GM23338 (cell line): ENCODE measurements around the gene TIPRL. TPM values are rescaled to one million over a fixed set of nuclear protein-coding genes. Genes with fewer than 3 reads are reported as not detected.

ENCODE experiments used
- ATAC-seq: fragments of 200-7000 bp; cut with Tn5 transposase; 3 replicates; pipeline ENCODE4 v1.9.1; 2020
- DNase-seq: peaks from one replicate; pipeline ENCODE4 v3.0.0-alpha.2; 2015; ENCODE audit warnings: low spot score
- H2AFZ ChIP-seq: fragments of 200-600 bp; sonication (generic); 2 replicates; pipeline ENCODE4 v1.8.0; 2016; ENCODE audit warnings: antibody characterized with exemption, mild to moderate bottlenecking, moderate library complexity
- H3F3A ChIP-seq: fragments of 200-600 bp; sonication (generic); replicated peaks from 2 replicates; pipeline ENCODE4 v1.8.0; 2017; ENCODE audit warnings: antibody characterized with exemption, mixed run types, low read depth
- H3K27ac ChIP-seq: fragments of 200-600 bp; sonication (generic); 2 replicates; pipeline ENCODE4 v1.6.1; 2016; ENCODE audit warnings: low read depth
- H3K27me3 ChIP-seq: fragments of 200-600 bp; sonication (generic); 2 replicates; pipeline ENCODE4 v1.8.0; 2016; ENCODE audit warnings: mild to moderate bottlenecking, mixed run types, moderate library complexity; ENCODE audit not compliant: insufficient read depth
- H3K36me3 ChIP-seq: fragments of 200-600 bp; sonication (generic); 2 replicates; pipeline ENCODE4 v1.8.0; 2016; ENCODE audit warnings: mild to moderate bottlenecking; ENCODE audit not compliant: insufficient read depth
- H3K4me1 ChIP-seq: fragments of 200-600 bp; sonication (generic); 2 replicates; pipeline ENCODE4 v1.8.0; 2016; ENCODE audit warnings: mild to moderate bottlenecking, moderate library complexity; ENCODE audit not compliant: insufficient read depth
- H3K4me2 ChIP-seq: fragments of 200-600 bp; sonication (generic); 2 replicates; pipeline ENCODE4 v1.7.1; 2017; ENCODE audit warnings: mixed run types
- H3K4me3 ChIP-seq: fragments of 200-600 bp; sonication (generic); 2 replicates; pipeline ENCODE4 v1.6.1; 2016; ENCODE audit warnings: mixed run types
- H3K79me2 ChIP-seq: fragments of 200-600 bp; sonication (generic); replicated peaks from 2 replicates; pipeline ENCODE4 v1.8.0; 2017; ENCODE audit warnings: mild to moderate bottlenecking; ENCODE audit not compliant: insufficient read depth
- H3K9me2 ChIP-seq: fragments of 200-600 bp; sonication (generic); 2 replicates; pipeline ENCODE4 v1.8.0; 2017; ENCODE audit not compliant: insufficient read depth
- H4K20me1 ChIP-seq: fragments of 200-600 bp; sonication (generic); replicated peaks from 2 replicates; pipeline ENCODE4 v1.8.0; 2017; ENCODE audit warnings: mild to moderate bottlenecking; ENCODE audit not compliant: insufficient read depth
- H3K27ac Mint-ChIP-seq: 2 replicates; pipeline ENCODE4 v1.8.0; 2020; ENCODE audit warnings: inconsistent platforms, mild to moderate bottlenecking, moderate library complexity, mixed read lengths
- H3K27me3 Mint-ChIP-seq: 3 replicates; pipeline ENCODE4 v1.8.0; 2022; ENCODE audit warnings: low read depth, mild to moderate bottlenecking, moderate library complexity, mixed read lengths, inconsistent platforms; ENCODE audit not compliant: insufficient read depth, poor library complexity
- H3K36me3 Mint-ChIP-seq: 3 replicates; pipeline ENCODE4 v1.8.0; 2021; ENCODE audit warnings: low read depth, mild to moderate bottlenecking, inconsistent platforms, moderate library complexity, mixed read lengths
- H3K4me1 Mint-ChIP-seq: 3 replicates; pipeline ENCODE4 v1.8.0; 2020; ENCODE audit warnings: mild to moderate bottlenecking, inconsistent platforms, mixed read lengths
- H3K4me3 Mint-ChIP-seq: 3 replicates; pipeline ENCODE4 v1.8.0; 2021; ENCODE audit warnings: moderate library complexity, mild to moderate bottlenecking, inconsistent platforms, mixed read lengths
- H3K9me3 Mint-ChIP-seq: 3 replicates; pipeline ENCODE4 v1.8.0; 2020; ENCODE audit warnings: moderate library complexity, mild to moderate bottlenecking, inconsistent platforms, mixed read lengths
- CREB1 ChIP-seq: fragments of 250-450 bp; sonication (Bioruptor Pico); IDR thresholded peaks from 2 replicates; pipeline ENCODE4 v1.5.0; 2020; ENCODE audit warnings: low read depth, mild to moderate bottlenecking, moderate library complexity
- ETS1 ChIP-seq: IDR thresholded peaks from 2 replicates; pipeline ENCODE4 v1.6.1; 2016; ENCODE audit warnings: antibody characterized with exemption
- EZH2 ChIP-seq: fragments of 200-600 bp; sonication (generic); IDR thresholded peaks from one replicate; pipeline ENCODE4 v1.8.0; 2017; ENCODE audit warnings: antibody characterized with exemption, mild to moderate bottlenecking, low read depth; ENCODE audit not compliant: unreplicated experiment
- EZH2phosphoT487 ChIP-seq: fragments of 200-600 bp; sonication (generic); IDR thresholded peaks from one replicate; pipeline ENCODE4 v1.8.1; 2018; ENCODE audit warnings: antibody characterized with exemption; ENCODE audit not compliant: unreplicated experiment
- JUNB ChIP-seq: IDR thresholded peaks from one replicate; pipeline ENCODE4 v1.6.1; 2016; ENCODE audit warnings: antibody characterized with exemption; ENCODE audit not compliant: unreplicated experiment
- NANOG ChIP-seq: IDR thresholded peaks from 2 replicates; pipeline ENCODE4 v1.6.1; 2016; ENCODE audit warnings: antibody characterized with exemption, borderline replicate concordance
- POLR2AphosphoS5 ChIP-seq: IDR thresholded peaks from 2 replicates; pipeline ENCODE4 v1.6.1; 2016; ENCODE audit warnings: antibody characterized with exemption, low read depth
- REST ChIP-seq: IDR thresholded peaks from one replicate; pipeline ENCODE4 v1.6.1; 2018; ENCODE audit warnings: antibody characterized with exemption; ENCODE audit not compliant: unreplicated experiment
- STAT1 ChIP-seq: IDR thresholded peaks from one replicate; pipeline ENCODE4 v1.6.1; 2016; ENCODE audit warnings: antibody characterized with exemption; ENCODE audit not compliant: unreplicated experiment
- polyA plus RNA-seq: library from polyadenylated mRNA; unstranded; fragments of >200 nt; fragmentation: Nextera tagmentation; extraction: Ambion mirVana; gene quantifications from 2 replicates; pipeline ENCODE4 v1.2.1, GENCODE V29; 2016
- total RNA-seq: library from RNA; depleted of rRNA; stranded (reverse); fragments of >200 nt; shearing (Covaris generic); gene quantifications from 2 replicates; pipeline ENCODE4 v1.2.3, GENCODE V29; 2014
- TF ChIP-seq, protein P1 (sequence below), 2 experiments: fragments of 200-600 bp in 1 of 2; sonication (generic) in 1 of 2; conservative IDR thresholded peaks; 2 replicates each; pipeline versions ENCODE4 v1.5.1 to v1.6.1; 2016 to 2017; ENCODE audit warnings: antibody characterized with exemption in 2 of 2, low read depth in 2 of 2, mild to moderate bottlenecking in 2 of 2, moderate library complexity in 1 of 2

TIPRL gene
- total and polyA plus RNA-seq, 2 experiments from 2014 or later = 15.9 to 32.0 TPM

GRCh38 chr1:168245042-168245441 is 66.3 kb downstream of the TIPRL start:
- DNase-seq (no peak), ATAC-seq (no peak)
- no peak overlapping the region for H2AFZ ChIP-seq
- peaks cover 9% of the 10 kb centered on the region; the same call in 1 of the 2 replicates for H3K79me2 ChIP-seq
- no peak overlapping the region for H3K4me3 ChIP-seq
- H3K9me3 Mint-ChIP-seq = no peaks in the 10 kb centered on the region
- no peak overlapping the region for H3K4me3 Mint-ChIP-seq
- H3K4me1 Mint-ChIP-seq = peaks cover 8% of the 10 kb centered on the region
- no peaks in the 10 kb centered on the region for H4K20me1 ChIP-seq
- H3K4me1 ChIP-seq = no peaks in the 10 kb centered on the region
- H3K27ac ChIP-seq = no peak overlapping the region
- H3K9me2 ChIP-seq = no peaks in the 10 kb centered on the region
- H3K27me3 Mint-ChIP-seq = no peaks in the 10 kb centered on the region
- H3K36me3 Mint-ChIP-seq = peaks cover 30% of the 10 kb centered on the region
- H3K36me3 ChIP-seq = peaks cover 13% of the 10 kb centered on the region; the same call in 1 of the 2 replicates
- H3F3A ChIP-seq = no peaks in the 10 kb centered on the region
- H3K4me2 ChIP-seq = no peak overlapping the region
- TF ChIP-seq JUNB (no peak), POLR2AphosphoS5 (no peak), REST (no peak), STAT1 (no peak), ETS1 (no peak), CREB1 (CRISPR knock-in tag) (no peak), NANOG (no peak), EZH2phosphoT487 (no peak)
- H3K27me3 ChIP-seq = no peaks in the 10 kb centered on the region
- H3K27ac Mint-ChIP-seq = peak overlapping the region; percentile 5; the same call in 1 of the 2 replicates

DNA sequence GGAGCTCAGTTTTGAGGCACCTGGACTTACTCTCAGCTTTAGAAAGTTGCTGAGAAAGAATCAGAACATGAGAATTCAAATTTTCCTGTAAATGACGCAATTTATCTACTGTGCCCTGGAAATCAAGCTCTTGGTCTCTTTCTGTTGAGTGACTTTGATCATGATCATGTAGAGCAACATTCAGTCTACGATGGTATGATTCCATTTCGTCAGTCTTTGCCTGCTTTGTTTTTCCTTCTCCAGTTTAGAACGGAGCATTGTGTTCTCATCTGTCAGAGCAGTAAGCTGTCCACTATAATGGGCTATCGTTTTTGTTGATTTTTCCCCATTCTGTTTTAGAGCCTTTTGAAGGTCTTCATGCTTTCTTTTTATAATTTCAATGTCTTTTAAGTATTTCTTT is 67.7 kb downstream of the TIPRL start:
- no peak overlapping the region for H3K27ac Mint-ChIP-seq
- no peak for ATAC-seq
- Histone ChIP-seq H3K4me1 (0 out of 2 replicates have a peak, but pooled peaks cover 5% of the 10 kb centered on the region), H3K27me3 (no peaks in the 10 kb centered on the region), H3K79me2 (peaks cover 9% of the 10 kb centered on the region; the same call in 1 of the 2 replicates), H3K4me3 (no peak overlapping the region), H3K9me2 (no peaks in the 10 kb centered on the region), H3K27ac (no peak overlapping the region), H3K36me3 (peaks cover 13% of the 10 kb centered on the region; the same call in 1 of the 2 replicates), H2AFZ (no peak overlapping the region), H4K20me1 (no peaks in the 10 kb centered on the region), H3F3A (no peaks in the 10 kb centered on the region), H3K4me2 (no peak overlapping the region)
- TF ChIP-seq, protein P1, sequence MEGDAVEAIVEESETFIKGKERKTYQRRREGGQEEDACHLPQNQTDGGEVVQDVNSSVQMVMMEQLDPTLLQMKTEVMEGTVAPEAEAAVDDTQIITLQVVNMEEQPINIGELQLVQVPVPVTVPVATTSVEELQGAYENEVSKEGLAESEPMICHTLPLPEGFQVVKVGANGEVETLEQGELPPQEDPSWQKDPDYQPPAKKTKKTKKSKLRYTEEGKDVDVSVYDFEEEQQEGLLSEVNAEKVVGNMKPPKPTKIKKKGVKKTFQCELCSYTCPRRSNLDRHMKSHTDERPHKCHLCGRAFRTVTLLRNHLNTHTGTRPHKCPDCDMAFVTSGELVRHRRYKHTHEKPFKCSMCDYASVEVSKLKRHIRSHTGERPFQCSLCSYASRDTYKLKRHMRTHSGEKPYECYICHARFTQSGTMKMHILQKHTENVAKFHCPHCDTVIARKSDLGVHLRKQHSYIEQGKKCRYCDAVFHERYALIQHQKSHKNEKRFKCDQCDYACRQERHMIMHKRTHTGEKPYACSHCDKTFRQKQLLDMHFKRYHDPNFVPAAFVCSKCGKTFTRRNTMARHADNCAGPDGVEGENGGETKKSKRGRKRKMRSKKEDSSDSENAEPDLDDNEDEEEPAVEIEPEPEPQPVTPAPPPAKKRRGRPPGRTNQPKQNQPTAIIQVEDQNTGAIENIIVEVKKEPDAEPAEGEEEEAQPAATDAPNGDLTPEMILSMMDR (conservative IDR thresholded peaks at IDR 0.05; ENCODE audit: low read depth in 2 of 2) = no peak
- TF ChIP-seq EZH2 (no peak), CREB1 (CRISPR knock-in tag) (no peak), ETS1 (no peak), EZH2phosphoT487 (no peak), POLR2AphosphoS5 (no peak)
- DNase-seq = no peak
- H3K4me1 Mint-ChIP-seq = peaks cover 15% of the 10 kb centered on the region
- H3K9me3 Mint-ChIP-seq = no peaks in the 10 kb centered on the region
- H3K4me3 Mint-ChIP-seq = no peak overlapping the region
- peaks cover 25% of the 10 kb centered on the region for H3K36me3 Mint-ChIP-seq
- H3K27me3 Mint-ChIP-seq = peaks cover 2% of the 10 kb centered on the region
